ENCODE measurements around the gene HACL1. TPM values are rescaled to one million over a fixed set of nuclear protein-coding genes. Genes with fewer than 3 reads are reported as not detected.

The HACL1 gene
- total and polyA plus RNA-seq, 2 experiments from 2014 or later: 21.6 to 23.0 TPM

DNA sequence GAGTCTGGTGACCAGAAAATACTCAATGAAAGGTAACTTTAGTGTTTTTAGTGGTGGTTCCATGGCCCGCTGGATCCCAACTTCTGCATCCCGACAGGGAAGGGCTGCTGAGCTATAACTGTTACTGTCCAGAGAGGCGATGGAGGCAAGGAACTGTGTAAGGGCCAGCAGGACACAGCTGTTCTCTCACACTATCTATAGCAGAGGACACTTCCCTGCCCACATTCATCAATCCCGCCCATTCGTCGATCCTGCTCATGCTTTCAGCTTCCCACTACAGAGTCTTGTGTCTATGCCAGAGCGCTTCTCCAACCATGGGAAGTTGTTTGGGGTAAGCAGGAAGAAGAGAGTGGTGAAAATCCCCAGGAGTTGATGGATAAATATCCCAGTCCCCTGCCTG lies 88.3 kb downstream of the HACL1 start:
- Histone ChIP-seq H4K20me1 (ENCODE audit: insufficient read depth, poor library complexity, severe bottlenecking) (no peaks in the 10 kb centered on the region), H3K27ac (no peak overlapping the region), H3K27me3 (no peaks in the 10 kb centered on the region), H3K4me2 (no peak overlapping the region), H3K4me3 (no peak overlapping the region), H3K9me2 (replicated peaks; ENCODE audit: insufficient read depth) (no peaks in the 10 kb centered on the region), H3K79me2 (no peaks in the 10 kb centered on the region), H3K4me1 (ENCODE audit: insufficient read depth) (no peaks in the 10 kb centered on the region), H3K36me3 (replicated peaks; ENCODE audit: insufficient read depth, low read depth) (no peaks in the 10 kb centered on the region), H2AFZ (no peak overlapping the region), H3K9me3 (ENCODE audit: low read depth) (no peaks in the 10 kb centered on the region)
- TF ChIP-seq EZH2 (IDR thresholded peaks at IDR 0.05; ENCODE audit: borderline replicate concordance) (no peak), EZH2phosphoT487 (IDR thresholded peaks at IDR 0.05; ENCODE audit: low read depth, severe bottlenecking, unreplicated experiment) (no peak)
- TF ChIP-seq, protein P1, sequence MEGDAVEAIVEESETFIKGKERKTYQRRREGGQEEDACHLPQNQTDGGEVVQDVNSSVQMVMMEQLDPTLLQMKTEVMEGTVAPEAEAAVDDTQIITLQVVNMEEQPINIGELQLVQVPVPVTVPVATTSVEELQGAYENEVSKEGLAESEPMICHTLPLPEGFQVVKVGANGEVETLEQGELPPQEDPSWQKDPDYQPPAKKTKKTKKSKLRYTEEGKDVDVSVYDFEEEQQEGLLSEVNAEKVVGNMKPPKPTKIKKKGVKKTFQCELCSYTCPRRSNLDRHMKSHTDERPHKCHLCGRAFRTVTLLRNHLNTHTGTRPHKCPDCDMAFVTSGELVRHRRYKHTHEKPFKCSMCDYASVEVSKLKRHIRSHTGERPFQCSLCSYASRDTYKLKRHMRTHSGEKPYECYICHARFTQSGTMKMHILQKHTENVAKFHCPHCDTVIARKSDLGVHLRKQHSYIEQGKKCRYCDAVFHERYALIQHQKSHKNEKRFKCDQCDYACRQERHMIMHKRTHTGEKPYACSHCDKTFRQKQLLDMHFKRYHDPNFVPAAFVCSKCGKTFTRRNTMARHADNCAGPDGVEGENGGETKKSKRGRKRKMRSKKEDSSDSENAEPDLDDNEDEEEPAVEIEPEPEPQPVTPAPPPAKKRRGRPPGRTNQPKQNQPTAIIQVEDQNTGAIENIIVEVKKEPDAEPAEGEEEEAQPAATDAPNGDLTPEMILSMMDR (IDR thresholded peaks at IDR 0.05; ENCODE audit: poor library complexity): no peak
- no peak for DNase-seq (ENCODE audit: low spot score)
- WGBS (ENCODE audit: low lambda C conversion rate, missing lambda C conversion rate): 97% methylated on average over 7 of the region's 7 CpGs

DNA sequence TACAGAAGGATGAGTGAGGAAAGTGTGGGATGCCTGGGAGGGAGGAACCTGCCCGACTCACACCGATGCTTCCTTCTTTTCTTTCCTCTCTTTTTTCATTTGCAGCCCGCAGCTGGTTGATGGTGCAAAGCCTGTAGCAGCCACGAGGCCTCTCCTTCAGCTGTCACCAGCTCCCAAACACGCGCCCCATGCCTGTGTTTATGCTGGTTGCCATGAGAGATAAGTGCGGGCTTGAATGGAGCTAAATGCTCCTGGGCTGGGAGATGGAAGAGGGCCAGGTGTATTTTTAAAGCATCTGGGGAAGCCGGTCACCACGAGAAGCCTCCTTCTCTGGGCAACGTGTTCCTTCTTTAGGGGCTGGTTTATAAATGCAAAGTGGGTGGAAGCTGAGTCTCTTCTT lies 89.2 kb downstream of the HACL1 start:
- no peaks in the 10 kb centered on the region for H3K36me3 ChIP-seq (replicated peaks; ENCODE audit: insufficient read depth, low read depth)
- H2AFZ ChIP-seq: no peak overlapping the region
- no peaks in the 10 kb centered on the region for H3K79me2 ChIP-seq
- H3K9me2 ChIP-seq (replicated peaks; ENCODE audit: insufficient read depth): no peaks in the 10 kb centered on the region
- H3K4me3 ChIP-seq: no peak overlapping the region
- DNase-seq (ENCODE audit: low spot score): peak; percentile 43
- TF ChIP-seq, protein P1 (IDR thresholded peaks at IDR 0.05; ENCODE audit: poor library complexity): no peak
- TF ChIP-seq EZH2phosphoT487 (IDR thresholded peaks at IDR 0.05; ENCODE audit: low read depth, severe bottlenecking, unreplicated experiment) (no peak), EZH2 (IDR thresholded peaks at IDR 0.05; ENCODE audit: borderline replicate concordance) (no peak)
- no peaks in the 10 kb centered on the region for H3K9me3 ChIP-seq (ENCODE audit: low read depth)
- H3K4me2 ChIP-seq: no peak overlapping the region
- H3K4me1 ChIP-seq (ENCODE audit: insufficient read depth): no peaks in the 10 kb centered on the region
- H4K20me1 ChIP-seq (ENCODE audit: insufficient read depth, poor library complexity, severe bottlenecking): no peaks in the 10 kb centered on the region
- no peak overlapping the region for H3K27ac ChIP-seq
- WGBS (ENCODE audit: low lambda C conversion rate, missing lambda C conversion rate): 79% methylated on average over 10 of the region's 10 CpGs
- no peaks in the 10 kb centered on the region for H3K27me3 ChIP-seq

DNA sequence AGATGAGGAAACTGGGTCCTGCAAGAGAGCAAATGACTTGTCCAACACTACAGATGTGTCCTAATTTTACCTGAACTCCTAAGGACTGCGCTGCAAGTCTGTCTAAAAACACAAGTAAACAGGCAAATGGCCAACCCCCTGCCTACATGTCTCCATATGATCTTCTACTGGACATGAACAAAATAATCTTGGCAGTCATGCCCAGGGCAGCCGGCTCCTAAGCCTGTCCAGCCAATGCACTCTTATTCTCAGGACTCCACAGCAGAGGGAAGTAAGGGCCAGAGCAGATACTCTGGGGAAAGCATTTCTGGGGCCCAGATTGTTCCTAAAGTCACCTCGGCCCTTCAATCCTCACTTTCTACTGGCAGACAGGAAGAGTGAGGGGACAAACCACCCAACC lies 90.2 kb downstream of the HACL1 start:
- 98% methylated on average over 3 of the region's 3 CpGs for WGBS (ENCODE audit: low lambda C conversion rate, missing lambda C conversion rate)
- no peaks in the 10 kb centered on the region for H3K79me2 ChIP-seq
- no peaks in the 10 kb centered on the region for H3K36me3 ChIP-seq (replicated peaks; ENCODE audit: insufficient read depth, low read depth)
- TF ChIP-seq, protein P1 (IDR thresholded peaks at IDR 0.05; ENCODE audit: poor library complexity): no peak
- no peaks in the 10 kb centered on the region for H3K4me1 ChIP-seq (ENCODE audit: insufficient read depth)
- H3K4me3 ChIP-seq: no peak overlapping the region
- H2AFZ ChIP-seq: no peak overlapping the region
- H3K27me3 ChIP-seq: no peaks in the 10 kb centered on the region
- DNase-seq (ENCODE audit: low spot score): no peak
- no peak overlapping the region for H3K4me2 ChIP-seq
- H4K20me1 ChIP-seq (ENCODE audit: insufficient read depth, poor library complexity, severe bottlenecking): no peaks in the 10 kb centered on the region
- H3K27ac ChIP-seq: no peak overlapping the region
- no peaks in the 10 kb centered on the region for H3K9me3 ChIP-seq (ENCODE audit: low read depth)
- no peaks in the 10 kb centered on the region for H3K9me2 ChIP-seq (replicated peaks; ENCODE audit: insufficient read depth)

Other genes with a start within 250 kb of the HACL1 start
- 21.4 and 21.5 TPM in 2 replicates for gene METTL6, start 174.0 kb downstream of the HACL1 start, total RNA-seq
- 13.4 and 15.8 TPM in 2 replicates for gene METTL6, start 174.0 kb downstream of the HACL1 start, polyA plus RNA-seq
- gene EAF1, start 174.0 kb downstream of the HACL1 start, total RNA-seq: 26.3 and 28.8 TPM in 2 replicates
- 7.6 and 9.2 TPM in 2 replicates for gene EAF1, start 174.0 kb downstream of the HACL1 start, polyA plus RNA-seq
- gene COLQ, start 79.9 kb downstream of the HACL1 start, total RNA-seq: 0.27 and 5.5 TPM in 2 replicates
- 0.73 and 1.0 TPM in 2 replicates for gene COLQ, start 79.9 kb downstream of the HACL1 start, polyA plus RNA-seq
- gene BTD, start 176 bp upstream of the HACL1 start, total RNA-seq: 37.6 and 37.9 TPM in 2 replicates
- gene BTD, start 176 bp upstream of the HACL1 start, polyA plus RNA-seq: 28.4 and 30.2 TPM in 2 replicates
- gene ANKRD28, start 196.4 kb upstream of the HACL1 start, total RNA-seq: 34.5 and 40.6 TPM in 2 replicates
- gene ANKRD28, start 196.4 kb upstream of the HACL1 start, polyA plus RNA-seq: 12.3 and 17.8 TPM in 2 replicates

Measured in hepatocyte (in vitro differentiated cells).